Fibroblast of skin of abdomen (primary cell): Measurements from ENCODE around the gene PPM1H.

Source experiments
- DNase-seq: peaks from one replicate; pipeline ENCODE4 v3.0.0-alpha.2; 2013

Gene PPM1H

GRCh38 chr12:62730649-62731048 lies 204.3 kb downstream of the PPM1H start:
- DNase-seq, result peak; percentile 98

- peak; percentile 83 for DNase-seq
Measured at GRCh38 chr12:62729579-62730544, 205.1 kb downstream of the PPM1H start.

- no peak for DNase-seq
Measured at GRCh38 chr12:62728741-62729140, 206.2 kb downstream of the PPM1H start.

GRCh38 chr12:62726471-62726980 lies 208.4 kb downstream of the PPM1H start:
- no peak for DNase-seq

- no peak for DNase-seq
Measured at GRCh38 chr12:62725781-62726180, 209.2 kb downstream of the PPM1H start.

- DNase-seq, result peak; percentile 100
Measured at GRCh38 chr12:62724947-62725451, 210.0 kb downstream of the PPM1H start.

GRCh38 chr12:62724285-62724684 lies 210.7 kb downstream of the PPM1H start:
- DNase-seq, result no peak

- DNase-seq, result no peak
Measured at GRCh38 chr12:62722971-62723680, 211.8 kb downstream of the PPM1H start.

- peak; percentile 90 for DNase-seq
Measured at GRCh38 chr12:62720661-62721330, 214.2 kb downstream of the PPM1H start.

- no peak for DNase-seq
Measured at GRCh38 chr12:62720025-62720424, 214.9 kb downstream of the PPM1H start.

- no peak for DNase-seq
Measured at GRCh38 chr12:62718762-62719426, 216.1 kb downstream of the PPM1H start.

- no peak for DNase-seq
Measured at GRCh38 chr12:62717643-62718042, 217.3 kb downstream of the PPM1H start.

- DNase-seq, result no peak
Measured at GRCh38 chr12:62716866-62717525, 218.0 kb downstream of the PPM1H start.

GRCh38 chr12:62716037-62716436 lies 218.9 kb downstream of the PPM1H start:
- DNase-seq, result no peak

- DNase-seq, result no peak
Measured at GRCh38 chr12:62714774-62715721, 219.9 kb downstream of the PPM1H start.

GRCh38 chr12:62714181-62714773 lies 220.7 kb downstream of the PPM1H start:
- DNase-seq, result no peak

GRCh38 chr12:62713723-62714122 lies 221.2 kb downstream of the PPM1H start:
- no peak for DNase-seq

- no peak for DNase-seq
Measured at GRCh38 chr12:62712681-62713573, 222.0 kb downstream of the PPM1H start.
